ENCODE measurements around the gene S100PBP.
"Not testable (repeated sequence)": the region's sequence is repeated elsewhere in the genome, so short reads cannot be mapped to it uniquely, and the experiment has no call there.

S100PBP gene

GRCh38 chr1:32798191-32798590 lies 19.3 kb upstream of the S100PBP start:
- Histone ChIP-seq H3K9me3 (ENCODE audit: severe bottlenecking) (no peaks in the 10 kb centered on the region), H3K36me3 (ENCODE audit: low read depth) (peaks cover 92% of the 10 kb centered on the region), H3K27me3 (ENCODE audit: insufficient read depth, poor library complexity, severe bottlenecking) (no peaks in the 10 kb centered on the region), H3K4me3 (ENCODE audit: severe bottlenecking) (no peak overlapping the region), H3K27ac (ENCODE audit: poor library complexity, severe bottlenecking) (peak overlapping the region; percentile 31), H3K4me1 (ENCODE audit: insufficient read depth, poor library complexity, severe bottlenecking) (peaks cover 12% of the 10 kb centered on the region)
- DNase-seq (ENCODE audit: low spot score), result no peak
- peak; percentile 64 for ATAC-seq (ENCODE audit: low read depth)
- no peak for TF ChIP-seq CTCF (IDR thresholded peaks at IDR 0.05; ENCODE audit: poor library complexity, severe bottlenecking)

GRCh38 chr1:32798679-32799416 lies 18.6 kb upstream of the S100PBP start:
- Histone ChIP-seq H3K4me3 (ENCODE audit: severe bottlenecking) (no peak overlapping the region), H3K4me1 (ENCODE audit: insufficient read depth, poor library complexity, severe bottlenecking) (peaks cover 12% of the 10 kb centered on the region), H3K36me3 (ENCODE audit: low read depth) (peaks cover 91% of the 10 kb centered on the region), H3K27me3 (ENCODE audit: insufficient read depth, poor library complexity, severe bottlenecking) (no peaks in the 10 kb centered on the region), H3K27ac (ENCODE audit: poor library complexity, severe bottlenecking) (peak overlapping the region; percentile 31), H3K9me3 (ENCODE audit: severe bottlenecking) (no peaks in the 10 kb centered on the region)
- DNase-seq (ENCODE audit: low spot score), result no peak
- TF ChIP-seq CTCF (IDR thresholded peaks at IDR 0.05; ENCODE audit: poor library complexity, severe bottlenecking), result no peak
- ATAC-seq (ENCODE audit: low read depth), result no peak

- Histone ChIP-seq H3K4me3 (ENCODE audit: severe bottlenecking) (no peak overlapping the region), H3K27ac (ENCODE audit: poor library complexity, severe bottlenecking) (no peak overlapping the region), H3K4me1 (ENCODE audit: insufficient read depth, poor library complexity, severe bottlenecking) (peaks cover 6% of the 10 kb centered on the region), H3K27me3 (ENCODE audit: insufficient read depth, poor library complexity, severe bottlenecking) (no peaks in the 10 kb centered on the region), H3K9me3 (ENCODE audit: severe bottlenecking) (no peaks in the 10 kb centered on the region), H3K36me3 (ENCODE audit: low read depth) (peaks cover 80% of the 10 kb centered on the region)
- ATAC-seq (ENCODE audit: low read depth), result peak; percentile 54; the same call in 2 of the 3 replicates
- TF ChIP-seq CTCF (IDR thresholded peaks at IDR 0.05; ENCODE audit: poor library complexity, severe bottlenecking), result no peak
- no peak for DNase-seq (ENCODE audit: low spot score)
Measured at GRCh38 chr1:32801096-32801715, 16.2 kb upstream of the S100PBP start.

- H3K27ac ChIP-seq (ENCODE audit: poor library complexity, severe bottlenecking); H3K4me3 ChIP-seq (ENCODE audit: severe bottlenecking); H3K4me1 ChIP-seq (ENCODE audit: insufficient read depth, poor library complexity, severe bottlenecking); H3K27me3 ChIP-seq (ENCODE audit: insufficient read depth, poor library complexity, severe bottlenecking); H3K9me3 ChIP-seq (ENCODE audit: severe bottlenecking); DNase-seq (ENCODE audit: low spot score); ATAC-seq (ENCODE audit: low read depth): not testable (repeated sequence)
- peaks cover 82% of the 10 kb centered on the region for H3K36me3 ChIP-seq (ENCODE audit: low read depth)
Measured at GRCh38 chr1:32804460-32804859, 13.0 kb upstream of the S100PBP start.

- no peak for TF ChIP-seq CTCF (IDR thresholded peaks at IDR 0.05; ENCODE audit: poor library complexity, severe bottlenecking)
- Histone ChIP-seq H3K4me3 (ENCODE audit: severe bottlenecking) (no peak overlapping the region), H3K9me3 (ENCODE audit: severe bottlenecking) (no peaks in the 10 kb centered on the region), H3K4me1 (ENCODE audit: insufficient read depth, poor library complexity, severe bottlenecking) (no peaks in the 10 kb centered on the region), H3K27ac (ENCODE audit: poor library complexity, severe bottlenecking) (no peak overlapping the region), H3K27me3 (ENCODE audit: insufficient read depth, poor library complexity, severe bottlenecking) (no peaks in the 10 kb centered on the region), H3K36me3 (ENCODE audit: low read depth) (peaks cover 82% of the 10 kb centered on the region)
- ATAC-seq (ENCODE audit: low read depth) (no peak), DNase-seq (ENCODE audit: low spot score) (no peak)
Measured at GRCh38 chr1:32806290-32806689, 11.2 kb upstream of the S100PBP start.
